NB4 (cell line): ENCODE measurements around the gene ARMCX6.
A peak's percentile ranks its signal among the peaks of the same experiment; 100 is the strongest.

Experiments used
- DNase-seq: peaks from one replicate; pipeline ENCODE4 v3.0.0; 2010; ENCODE audit warnings: low read depth
- H3K4me3 ChIP-seq: one replicate; pipeline ENCODE4 v1.5.1; 2011; ENCODE audit warnings: mild to moderate bottlenecking, low read depth, low read length, moderate library complexity
- MYC ChIP-seq: IDR thresholded peaks from 2 replicates; pipeline ENCODE4 v1.6.1; 2011; ENCODE audit warnings: low read depth, low read length
- POLR2A ChIP-seq: IDR thresholded peaks from 2 replicates; pipeline ENCODE4 v1.6.1; 2011; ENCODE audit warnings: mild to moderate bottlenecking; ENCODE audit not compliant: insufficient read length; ENCODE audit errors: extremely low read depth
- TF ChIP-seq, protein P1 (sequence below): IDR thresholded peaks from 2 replicates; pipeline ENCODE4 v1.6.1; 2011; ENCODE audit warnings: low read depth, low read length
- TF ChIP-seq, protein P2 (sequence below): IDR thresholded peaks from one replicate; pipeline ENCODE4 v1.5.1; 2012; ENCODE audit warnings: low read depth, low read length

Gene ARMCX6

GRCh38 chrX:101617211-101618191, at the start of gene ARMCX6:
Gene ARMCX6 (minus strand): TSS chrX:101618000. CDS start chrX:101616620, 1,380 bp downstream.
- H3K4me3 ChIP-seq, result no peak within 1 kb of the TSS
- TF ChIP-seq, protein P1, sequence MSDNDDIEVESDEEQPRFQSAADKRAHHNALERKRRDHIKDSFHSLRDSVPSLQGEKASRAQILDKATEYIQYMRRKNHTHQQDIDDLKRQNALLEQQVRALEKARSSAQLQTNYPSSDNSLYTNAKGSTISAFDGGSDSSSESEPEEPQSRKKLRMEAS, result no peak
- TF ChIP-seq MYC (no peak), POLR2A (no peak)
- TF ChIP-seq, protein P2, sequence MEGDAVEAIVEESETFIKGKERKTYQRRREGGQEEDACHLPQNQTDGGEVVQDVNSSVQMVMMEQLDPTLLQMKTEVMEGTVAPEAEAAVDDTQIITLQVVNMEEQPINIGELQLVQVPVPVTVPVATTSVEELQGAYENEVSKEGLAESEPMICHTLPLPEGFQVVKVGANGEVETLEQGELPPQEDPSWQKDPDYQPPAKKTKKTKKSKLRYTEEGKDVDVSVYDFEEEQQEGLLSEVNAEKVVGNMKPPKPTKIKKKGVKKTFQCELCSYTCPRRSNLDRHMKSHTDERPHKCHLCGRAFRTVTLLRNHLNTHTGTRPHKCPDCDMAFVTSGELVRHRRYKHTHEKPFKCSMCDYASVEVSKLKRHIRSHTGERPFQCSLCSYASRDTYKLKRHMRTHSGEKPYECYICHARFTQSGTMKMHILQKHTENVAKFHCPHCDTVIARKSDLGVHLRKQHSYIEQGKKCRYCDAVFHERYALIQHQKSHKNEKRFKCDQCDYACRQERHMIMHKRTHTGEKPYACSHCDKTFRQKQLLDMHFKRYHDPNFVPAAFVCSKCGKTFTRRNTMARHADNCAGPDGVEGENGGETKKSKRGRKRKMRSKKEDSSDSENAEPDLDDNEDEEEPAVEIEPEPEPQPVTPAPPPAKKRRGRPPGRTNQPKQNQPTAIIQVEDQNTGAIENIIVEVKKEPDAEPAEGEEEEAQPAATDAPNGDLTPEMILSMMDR, result no peak
- DNase-seq, result peak; percentile 19

GRCh38 chrX:101659601-101660063, 41.8 kb upstream of the ARMCX6 start, which contains the start of gene ARMCX2:
Gene ARMCX2 (minus strand): TSS chrX:101659850. CDS start chrX:101657588, 2,262 bp downstream.
- TF ChIP-seq POLR2A, result no peak
- TF ChIP-seq, protein P1, result no peak
- no peak for TF ChIP-seq MYC
- TF ChIP-seq, protein P2, result no peak
- H3K4me3 ChIP-seq, result no peak within 1 kb of the TSS
- DNase-seq, result no peak

- no peak for DNase-seq
- H3K4me3 ChIP-seq, result no peak overlapping the region
- TF ChIP-seq, protein P1, result no peak
- no peak for TF ChIP-seq MYC
- no peak for TF ChIP-seq POLR2A
- TF ChIP-seq, protein P2, result no peak
Measured at GRCh38 chrX:101658661-101659491, 41.1 kb upstream of the ARMCX6 start.

DNA sequence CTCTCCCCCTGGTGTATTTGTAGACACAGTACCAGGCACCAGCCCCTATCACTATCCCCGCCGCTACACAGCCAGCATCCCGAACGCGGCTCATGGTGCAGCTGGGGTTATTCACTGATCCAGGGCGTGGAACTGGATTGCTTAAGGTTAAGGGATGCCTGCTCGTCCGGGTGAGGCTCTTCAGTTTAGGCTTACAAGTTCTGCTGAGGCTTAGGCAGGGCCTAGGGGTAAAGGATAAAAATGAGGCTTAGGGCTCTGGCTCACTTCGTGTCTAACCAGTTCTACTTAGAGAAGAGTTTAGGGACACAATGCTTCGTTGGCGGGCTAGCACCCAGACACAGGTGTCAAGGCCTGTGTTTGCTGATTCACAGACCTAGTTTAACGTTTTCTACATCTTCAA, 39.7 kb upstream of the ARMCX6 start:
- TF ChIP-seq, protein P1, result no peak
- TF ChIP-seq, protein P2, result no peak
- no peak for TF ChIP-seq POLR2A
- H3K4me3 ChIP-seq, result no peak overlapping the region
- DNase-seq, result no peak

GRCh38 chrX:101656817-101657216, 39.0 kb upstream of the ARMCX6 start:
- no peak overlapping the region for H3K4me3 ChIP-seq
- no peak for TF ChIP-seq MYC
- TF ChIP-seq POLR2A, result no peak
- TF ChIP-seq, protein P1, result no peak
- TF ChIP-seq, protein P2, result no peak
- DNase-seq, result no peak
